ENCODE results near the gene ZBTB17.
A peak's percentile ranks its signal among the peaks of the same experiment; 100 is the strongest.

Gene ZBTB17

DNA sequence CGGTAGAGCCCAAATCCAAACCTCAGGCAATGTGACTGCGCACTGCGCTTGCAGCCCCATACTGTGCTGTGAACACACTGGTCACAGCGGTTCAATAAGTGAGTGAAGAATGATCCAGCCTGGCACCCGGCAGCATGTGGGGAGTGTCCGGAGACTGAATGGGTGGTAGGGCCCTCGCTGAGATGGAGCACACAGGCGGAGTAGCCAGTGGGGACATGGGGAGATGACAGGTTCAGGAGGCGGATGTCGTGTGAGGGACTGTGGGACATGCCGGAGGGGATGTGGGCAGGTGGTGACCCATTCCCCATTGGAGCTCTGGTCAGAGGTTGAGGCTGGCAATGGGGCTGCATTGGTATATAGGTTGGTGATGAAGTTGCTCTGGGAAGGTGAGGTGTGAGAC, 33.8 kb upstream of the ZBTB17 start:
- Histone ChIP-seq H4K20me1 (ENCODE audit: insufficient read depth, low read length) (no peaks in the 10 kb centered on the region), H3K9me3 (ENCODE audit: insufficient read depth, low read length) (no peaks in the 10 kb centered on the region), H3K4me3 (ENCODE audit: low read length) (no peak overlapping the region), H3K36me3 (replicated peaks; ENCODE audit: low read depth, low read length) (no peaks in the 10 kb centered on the region), H2AFZ (ENCODE audit: low read depth, low read length) (no peak overlapping the region), H3K27ac (ENCODE audit: low read length) (no peak overlapping the region), H3K9ac (ENCODE audit: low read length) (no peak overlapping the region), H3K4me2 (ENCODE audit: low read length) (no peak overlapping the region), H3K4me1 (ENCODE audit: low read length) (peaks cover 13% of the 10 kb centered on the region), H3K27me3 (ENCODE audit: low read depth, low read length) (peaks cover 4% of the 10 kb centered on the region; the same call in 1 of the 2 replicates), H3K79me2 (ENCODE audit: low read length) (no peaks in the 10 kb centered on the region)
- TF ChIP-seq CTCF (IDR thresholded peaks at IDR 0.05; ENCODE audit: low read depth, low read length) (no peak), EZH2phosphoT487 (IDR thresholded peaks at IDR 0.05; ENCODE audit: low read depth) (no peak)

- TF ChIP-seq EZH2phosphoT487 (IDR thresholded peaks at IDR 0.05; ENCODE audit: low read depth) (no peak), CTCF (IDR thresholded peaks at IDR 0.05; ENCODE audit: low read depth, low read length) (peak; percentile 86)
- Histone ChIP-seq H3K27me3 (ENCODE audit: low read depth, low read length) (peaks cover 4% of the 10 kb centered on the region; the same call in 1 of the 2 replicates), H4K20me1 (ENCODE audit: insufficient read depth, low read length) (no peaks in the 10 kb centered on the region), H3K9ac (ENCODE audit: low read length) (no peak overlapping the region), H3K9me3 (ENCODE audit: insufficient read depth, low read length) (no peaks in the 10 kb centered on the region), H3K4me3 (ENCODE audit: low read length) (no peak overlapping the region), H3K36me3 (replicated peaks; ENCODE audit: low read depth, low read length) (no peaks in the 10 kb centered on the region), H3K79me2 (ENCODE audit: low read length) (no peaks in the 10 kb centered on the region), H3K27ac (ENCODE audit: low read length) (no peak overlapping the region), H3K4me1 (ENCODE audit: low read length) (peaks cover 7% of the 10 kb centered on the region; the same call in 1 of the 2 replicates), H3K4me2 (ENCODE audit: low read length) (no peak overlapping the region), H2AFZ (ENCODE audit: low read depth, low read length) (no peak overlapping the region)
Measured at GRCh38 chr1:16009030-16009460, 33.1 kb upstream of the ZBTB17 start.

GRCh38 chr1:16007671-16008341, 31.9 kb upstream of the ZBTB17 start:
- Histone ChIP-seq H3K9ac (ENCODE audit: low read length) (no peak overlapping the region), H3K79me2 (ENCODE audit: low read length) (no peaks in the 10 kb centered on the region), H3K36me3 (replicated peaks; ENCODE audit: low read depth, low read length) (no peaks in the 10 kb centered on the region), H3K27ac (ENCODE audit: low read length) (no peak overlapping the region), H3K4me1 (ENCODE audit: low read length) (peaks cover 7% of the 10 kb centered on the region; the same call in 1 of the 2 replicates), H3K4me3 (ENCODE audit: low read length) (no peak overlapping the region), H3K27me3 (ENCODE audit: low read depth, low read length) (0 out of 2 replicates have a peak, but pooled peaks cover 4% of the 10 kb centered on the region), H3K4me2 (ENCODE audit: low read length) (no peak overlapping the region), H2AFZ (ENCODE audit: low read depth, low read length) (no peak overlapping the region), H3K9me3 (ENCODE audit: insufficient read depth, low read length) (no peaks in the 10 kb centered on the region), H4K20me1 (ENCODE audit: insufficient read depth, low read length) (no peaks in the 10 kb centered on the region)
- TF ChIP-seq EZH2phosphoT487 (IDR thresholded peaks at IDR 0.05; ENCODE audit: low read depth) (no peak), CTCF (IDR thresholded peaks at IDR 0.05; ENCODE audit: low read depth, low read length) (no peak)

DNA sequence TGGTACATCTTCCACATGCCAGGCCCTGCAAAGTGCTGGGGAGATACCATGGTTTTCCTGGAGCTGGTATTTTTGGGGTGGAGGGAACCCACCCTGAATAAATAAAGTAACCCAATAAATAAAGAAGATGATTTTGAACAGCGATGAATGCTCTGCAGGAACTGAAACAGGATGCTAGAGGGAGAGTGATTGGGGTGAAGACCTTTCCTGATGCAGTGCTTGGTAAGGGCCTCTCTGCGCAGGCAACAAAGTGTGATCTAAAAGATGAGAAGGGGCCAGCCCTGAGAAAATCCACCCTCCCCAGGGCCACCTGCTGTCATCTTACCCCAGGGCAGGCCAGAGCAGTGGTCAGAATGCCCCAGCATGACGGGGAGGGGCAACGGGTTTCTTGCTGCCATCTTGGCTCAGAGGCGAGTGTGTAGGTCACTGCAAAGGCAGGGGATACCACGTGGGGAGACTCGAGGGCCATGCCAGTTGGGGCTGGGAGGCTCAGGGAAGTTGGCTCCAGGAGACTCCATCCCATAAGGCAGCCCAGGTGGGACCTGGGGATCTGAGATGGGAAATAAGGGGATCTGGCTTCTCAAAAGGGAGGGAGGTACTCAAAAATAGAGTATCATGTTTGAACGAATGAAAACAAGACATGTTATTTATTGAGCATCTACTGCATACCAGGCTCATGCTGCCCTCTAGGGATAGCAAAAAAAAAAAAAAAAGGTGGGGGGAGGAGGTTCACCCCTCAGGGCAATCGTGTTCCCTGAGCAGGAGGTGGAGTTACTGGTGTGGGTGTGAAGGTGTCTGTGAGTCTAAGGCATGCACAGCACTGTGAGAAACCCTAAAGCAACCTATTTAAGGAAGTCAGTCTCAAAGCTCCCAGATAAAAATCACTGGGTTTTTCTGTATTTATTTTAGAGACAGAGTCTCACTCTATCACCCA, 30.9 kb upstream of the ZBTB17 start:
- H3K36me3 ChIP-seq (replicated peaks; ENCODE audit: low read depth, low read length) = no peaks in the 10 kb centered on the region
- TF ChIP-seq EZH2phosphoT487 (IDR thresholded peaks at IDR 0.05; ENCODE audit: low read depth) = no peak
- peak; percentile 41 for TF ChIP-seq CTCF (IDR thresholded peaks at IDR 0.05; ENCODE audit: low read depth, low read length)
- H3K27me3 ChIP-seq (ENCODE audit: low read depth, low read length) = 0 out of 2 replicates have a peak, but pooled peaks cover 4% of the 10 kb centered on the region
- H3K4me3 ChIP-seq (ENCODE audit: low read length) = no peak overlapping the region
- H4K20me1 ChIP-seq (ENCODE audit: insufficient read depth, low read length) = no peaks in the 10 kb centered on the region
- H3K79me2 ChIP-seq (ENCODE audit: low read length) = no peaks in the 10 kb centered on the region
- H3K4me2 ChIP-seq (ENCODE audit: low read length) = no peak overlapping the region
- H3K4me1 ChIP-seq (ENCODE audit: low read length) = peaks cover 7% of the 10 kb centered on the region; the same call in 1 of the 2 replicates
- no peaks in the 10 kb centered on the region for H3K9me3 ChIP-seq (ENCODE audit: insufficient read depth, low read length)
- H3K27ac ChIP-seq (ENCODE audit: low read length) = no peak overlapping the region
- no peak overlapping the region for H2AFZ ChIP-seq (ENCODE audit: low read depth, low read length)
- no peak overlapping the region for H3K9ac ChIP-seq (ENCODE audit: low read length)
